NB4 (cell line): ENCODE data around the gene SPRYD3.

Source experiments
- POLR2A ChIP-seq: IDR thresholded peaks from 2 replicates; pipeline ENCODE4 v1.6.1; 2011; ENCODE audit warnings: mild to moderate bottlenecking; ENCODE audit not compliant: insufficient read length; ENCODE audit errors: extremely low read depth
- TF ChIP-seq, protein P1 (sequence below): IDR thresholded peaks from one replicate; pipeline ENCODE4 v1.5.1; 2012; ENCODE audit warnings: low read depth, low read length

DNA sequence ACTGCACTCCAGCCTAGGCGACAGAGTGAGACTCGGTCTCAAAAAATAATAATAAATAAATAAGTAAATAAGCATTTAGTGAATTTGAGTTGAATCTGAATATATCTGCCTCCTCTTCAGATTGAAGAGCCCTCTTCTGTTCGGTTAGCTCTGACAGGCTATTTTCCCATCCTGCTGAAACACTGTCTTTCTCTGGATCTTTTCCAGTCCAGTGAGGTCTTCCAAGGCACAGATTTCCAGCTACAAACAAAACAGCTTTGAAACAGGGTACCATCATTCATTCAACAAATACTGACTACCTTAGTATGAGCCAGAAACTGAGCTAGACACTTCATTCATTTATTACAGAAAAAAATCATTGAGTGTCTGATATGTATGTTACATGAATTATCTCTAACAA is 7.2 kb upstream of the SPRYD3 start:
- TF ChIP-seq, protein P1, sequence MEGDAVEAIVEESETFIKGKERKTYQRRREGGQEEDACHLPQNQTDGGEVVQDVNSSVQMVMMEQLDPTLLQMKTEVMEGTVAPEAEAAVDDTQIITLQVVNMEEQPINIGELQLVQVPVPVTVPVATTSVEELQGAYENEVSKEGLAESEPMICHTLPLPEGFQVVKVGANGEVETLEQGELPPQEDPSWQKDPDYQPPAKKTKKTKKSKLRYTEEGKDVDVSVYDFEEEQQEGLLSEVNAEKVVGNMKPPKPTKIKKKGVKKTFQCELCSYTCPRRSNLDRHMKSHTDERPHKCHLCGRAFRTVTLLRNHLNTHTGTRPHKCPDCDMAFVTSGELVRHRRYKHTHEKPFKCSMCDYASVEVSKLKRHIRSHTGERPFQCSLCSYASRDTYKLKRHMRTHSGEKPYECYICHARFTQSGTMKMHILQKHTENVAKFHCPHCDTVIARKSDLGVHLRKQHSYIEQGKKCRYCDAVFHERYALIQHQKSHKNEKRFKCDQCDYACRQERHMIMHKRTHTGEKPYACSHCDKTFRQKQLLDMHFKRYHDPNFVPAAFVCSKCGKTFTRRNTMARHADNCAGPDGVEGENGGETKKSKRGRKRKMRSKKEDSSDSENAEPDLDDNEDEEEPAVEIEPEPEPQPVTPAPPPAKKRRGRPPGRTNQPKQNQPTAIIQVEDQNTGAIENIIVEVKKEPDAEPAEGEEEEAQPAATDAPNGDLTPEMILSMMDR = no peak
- no peak for TF ChIP-seq POLR2A
